Osteoblast (primary cell): ENCODE results near the gene PLCB2. TPM values are rescaled to one million over a fixed set of nuclear protein-coding genes. Genes with fewer than 3 reads are reported as not detected.
A peak's percentile ranks its signal among the peaks of the same experiment; 100 is the strongest.

ENCODE experiments used
- DNase-seq: peaks from one replicate; pipeline ENCODE4 v3.0.0; 2011; ENCODE audit warnings: low spot score, mixed read lengths; ENCODE audit not compliant: insufficient read length; ENCODE audit errors: missing footprints
- H2AFZ ChIP-seq: 2 replicates; pipeline ENCODE4 v1.6.0; 2011; ENCODE audit warnings: mild to moderate bottlenecking, low read length
- H3K27ac ChIP-seq: 2 replicates; pipeline ENCODE4 v1.5.1; 2011; ENCODE audit warnings: mild to moderate bottlenecking, low read depth, low read length, moderate library complexity
- H3K27me3 ChIP-seq: 2 replicates; pipeline ENCODE4 v1.6.0; 2012; ENCODE audit warnings: mild to moderate bottlenecking, control low read depth, inconsistent platforms, low read length, moderate library complexity; ENCODE audit not compliant: insufficient read depth
- H3K36me3 ChIP-seq: 2 replicates; pipeline ENCODE4 v1.5.1; 2011; ENCODE audit warnings: mild to moderate bottlenecking, low read length, control low read depth, moderate library complexity; ENCODE audit not compliant: insufficient read depth
- H3K4me1 ChIP-seq: 2 replicates; pipeline ENCODE4 v1.5.1; 2011; ENCODE audit warnings: mild to moderate bottlenecking, low read length, control low read depth, moderate library complexity; ENCODE audit not compliant: insufficient read depth
- H3K4me2 ChIP-seq: 2 replicates; pipeline ENCODE4 v1.6.0; 2011; ENCODE audit warnings: mild to moderate bottlenecking, low read length; ENCODE audit not compliant: insufficient read depth
- H3K4me3 ChIP-seq: fragments of 200-600 bp; sonication (generic); 3 replicates; pipeline ENCODE4 v1.5.1; 2012; ENCODE audit warnings: mild to moderate bottlenecking, low read length, inconsistent platforms; ENCODE audit not compliant: insufficient read depth
- H3K79me2 ChIP-seq: 2 replicates; pipeline ENCODE4 v1.6.0; 2012; ENCODE audit warnings: mild to moderate bottlenecking, low read length, control low read depth, inconsistent platforms; ENCODE audit not compliant: insufficient read depth
- H3K9me3 ChIP-seq: 2 replicates; pipeline ENCODE4 v1.5.1; 2011; ENCODE audit warnings: low read depth, low read length, control low read depth
- H4K20me1 ChIP-seq: 2 replicates; pipeline ENCODE4 v1.6.0; 2012; ENCODE audit warnings: mild to moderate bottlenecking, low read length, control low read depth; ENCODE audit not compliant: insufficient read depth
- CTCF ChIP-seq: IDR thresholded peaks from 2 replicates; pipeline ENCODE4 v1.5.1; 2011; ENCODE audit warnings: mild to moderate bottlenecking, low read depth, low read length, moderate library complexity; ENCODE audit errors: extremely low read depth
- total RNA-seq: library from RNA; depleted of rRNA; stranded (reverse); fragments of >200 nt; gene quantifications from 2 replicates; pipeline ENCODE4 v1.2.3, GENCODE V29; 2012

Gene PLCB2
- total RNA-seq, 1 donor, result under 0.01 TPM

- Histone ChIP-seq H3K27ac (no peak overlapping the region), H2AFZ (no peak overlapping the region), H3K4me2 (no peak overlapping the region), H4K20me1 (no peaks in the 10 kb centered on the region), H3K27me3 (peaks cover 23% of the 10 kb centered on the region), H3K36me3 (no peaks in the 10 kb centered on the region), H3K4me3 (no peak overlapping the region), H3K4me1 (peaks cover 3% of the 10 kb centered on the region), H3K79me2 (no peaks in the 10 kb centered on the region), H3K9me3 (no peaks in the 10 kb centered on the region)
- DNase-seq, result no peak
- no peak for TF ChIP-seq CTCF
Observed at GRCh38 chr15:40275954-40276353, 31.8 kb downstream of the PLCB2 start.

- H3K27me3 ChIP-seq, result peaks cover 19% of the 10 kb centered on the region
- H3K4me2 ChIP-seq, result no peak overlapping the region
- TF ChIP-seq CTCF, result no peak
- H3K36me3 ChIP-seq, result no peaks in the 10 kb centered on the region
- H3K4me3 ChIP-seq, result no peak overlapping the region
- no peak for DNase-seq
- no peaks in the 10 kb centered on the region for H3K79me2 ChIP-seq
- no peak overlapping the region for H3K27ac ChIP-seq
- H3K4me1 ChIP-seq, result peaks cover 3% of the 10 kb centered on the region
- no peaks in the 10 kb centered on the region for H3K9me3 ChIP-seq
- H4K20me1 ChIP-seq, result no peaks in the 10 kb centered on the region
- no peak overlapping the region for H2AFZ ChIP-seq
Observed at GRCh38 chr15:40275523-40275922, 32.2 kb downstream of the PLCB2 start.

GRCh38 chr15:40274350-40275274 lies 33.1 kb downstream of the PLCB2 start:
- Histone ChIP-seq H3K4me3 (no peak overlapping the region), H3K4me1 (peaks cover 3% of the 10 kb centered on the region), H3K4me2 (no peak overlapping the region), H4K20me1 (no peaks in the 10 kb centered on the region), H2AFZ (peak overlapping the region; percentile 81), H3K27me3 (peaks cover 19% of the 10 kb centered on the region), H3K79me2 (no peaks in the 10 kb centered on the region), H3K9me3 (no peaks in the 10 kb centered on the region), H3K36me3 (no peaks in the 10 kb centered on the region), H3K27ac (no peak overlapping the region)
- peak; percentile 100 for TF ChIP-seq CTCF
- peak; percentile 97 for DNase-seq

GRCh38 chr15:40273428-40273827 lies 34.3 kb downstream of the PLCB2 start:
- H3K9me3 ChIP-seq, result no peaks in the 10 kb centered on the region
- no peak overlapping the region for H2AFZ ChIP-seq
- TF ChIP-seq CTCF, result no peak

More at GRCh38 chr15:40273428-40273827, 34.3 kb downstream of the PLCB2 start:
- Histone ChIP-seq H4K20me1 (no peaks in the 10 kb centered on the region), H3K4me1 (peaks cover 3% of the 10 kb centered on the region), H3K4me3 (no peak overlapping the region), H3K27me3 (peaks cover 11% of the 10 kb centered on the region), H3K27ac (no peak overlapping the region), H3K79me2 (no peaks in the 10 kb centered on the region), H3K4me2 (no peak overlapping the region), H3K36me3 (no peaks in the 10 kb centered on the region)
- no peak for DNase-seq
